Natural killer cell (primary cell): ENCODE measurements around the gene C11orf86. TPM values are rescaled to one million over a fixed set of nuclear protein-coding genes. Genes with fewer than 3 reads are reported as not detected.

ENCODE experiments used
- ATAC-seq, 3 donors: fragments of 150-1000 bp in 2 of 3; fragments of 200-7000 bp in 1 of 3; cut with Tn5 transposase; 1 replicate in 1 of 3; 2 replicates in 2 of 3; pipeline ENCODE4 v1.10.0; 2021; ENCODE audit warnings: mild to moderate bottlenecking in 2 of 3, moderate library complexity in 2 of 3
- DNase-seq, 2 donors: peaks; one replicate each; pipeline versions ENCODE4 v3.0.0 to v3.0.0-alpha.2; 2013 to 2021; ENCODE audit warnings: mixed read lengths in 1 of 2
- H3K27ac ChIP-seq: one replicate; pipeline ENCODE4 v1.5.1; 2013; ENCODE audit warnings: mild to moderate bottlenecking, low read length
- H3K27me3 ChIP-seq: one replicate; pipeline ENCODE4 v1.6.1; 2013; ENCODE audit warnings: low read length; ENCODE audit not compliant: control insufficient read depth, insufficient read depth
- H3K36me3 ChIP-seq: one replicate; pipeline ENCODE4 v1.6.1; 2013; ENCODE audit warnings: low read length; ENCODE audit not compliant: control insufficient read depth, insufficient read depth
- H3K4me1 ChIP-seq: one replicate; pipeline ENCODE4 v1.6.1; 2013; ENCODE audit warnings: low read length; ENCODE audit not compliant: control insufficient read depth, insufficient read depth
- H3K4me3 ChIP-seq: one replicate; pipeline ENCODE4 v1.5.1; 2013; ENCODE audit warnings: low read length
- H3K9me3 ChIP-seq: one replicate; pipeline ENCODE4 v1.6.1; 2013; ENCODE audit warnings: low read length; ENCODE audit not compliant: control insufficient read depth, insufficient read depth
- H3K27ac Mint-ChIP-seq, 2 donors: one replicate each; pipeline ENCODE4 v1.8.0; 2022; ENCODE audit warnings: mild to moderate bottlenecking in 2 of 2, mixed read lengths in 2 of 2, moderate library complexity in 1 of 2
- H3K27me3 Mint-ChIP-seq, 2 donors: one replicate each; pipeline ENCODE4 v1.8.0; 2022; ENCODE audit warnings: low read depth in 2 of 2, mixed read lengths in 2 of 2
- H3K36me3 Mint-ChIP-seq: one replicate; pipeline ENCODE4 v1.8.0; 2022; ENCODE audit warnings: mixed read lengths
- H3K4me1 Mint-ChIP-seq, 2 donors: one replicate each; pipeline ENCODE4 v1.8.0; 2022; ENCODE audit warnings: mixed read lengths in 2 of 2
- H3K4me3 Mint-ChIP-seq: one replicate; pipeline ENCODE4 v1.8.0; 2022; ENCODE audit warnings: mild to moderate bottlenecking, moderate library complexity, mixed read lengths
- H3K9me3 Mint-ChIP-seq, 2 donors: one replicate each; pipeline ENCODE4 v1.8.0; 2022; ENCODE audit warnings: mixed read lengths in 2 of 2
- CTCF ChIP-seq: fragments of 200-600 bp; IDR thresholded peaks from one replicate; pipeline ENCODE4 v1.8.0; 2022; ENCODE audit warnings: antibody characterized with exemption
- WGBS: methylation state at CpG from one replicate; pipeline ENCODE4 v1.1.7; 2013; ENCODE audit warnings: missing lambda C conversion rate; ENCODE audit not compliant: insufficient coverage; 5-methylcytosine and 5-hydroxymethylcytosine counted together
- intact Hi-C: fragments of 100-400 bp; cut with micrococcal nuclease; formaldehyde crosslinking; loops from one replicate; pipeline ENCODE4 v1.14.2; 2022
- total RNA-seq, 4 donors: library from RNA; stranded (reverse); fragments of 120-200 nt in 1 of 4; gene quantifications; one replicate each; pipeline versions ENCODE4 v1.2.3 to v1.2.4, GENCODE V29; 2013 to 2022

Gene C11orf86
- total RNA-seq, 3 donors from 2014 or later (not counting 1 experiment from before 2014, with no cell fraction given): not detected

GRCh38 chr11:66937193-66937733, 37.8 kb upstream of the C11orf86 start:
- no peaks in the 10 kb centered on the region for H3K27me3 ChIP-seq
- no peaks in the 10 kb centered on the region for H3K36me3 Mint-ChIP-seq
- H3K36me3 ChIP-seq: no peaks in the 10 kb centered on the region
- H3K9me3 Mint-ChIP-seq: no peaks in the 10 kb centered on the region
- no peak overlapping the region for H3K27ac Mint-ChIP-seq
- 79% methylated on average over 1 of the region's 1 CpG for WGBS
- TF ChIP-seq CTCF: no peak
- no peak overlapping the region for H3K4me3 ChIP-seq
- no peak overlapping the region for H3K4me3 Mint-ChIP-seq
- peaks cover 4 to 15% of the 10 kb centered on the region in 2 donors for H3K27me3 Mint-ChIP-seq
- H3K27ac ChIP-seq: no peak overlapping the region
- no peaks in the 10 kb centered on the region for H3K9me3 ChIP-seq
- no peak for DNase-seq
- intact Hi-C loops: no loop called here
- no peaks in the 10 kb centered on the region for H3K4me1 Mint-ChIP-seq
- no peaks in the 10 kb centered on the region for H3K4me1 ChIP-seq
- no peak for ATAC-seq

- H3K27me3 Mint-ChIP-seq: peaks cover 4 to 6% of the 10 kb centered on the region in 2 donors
Observed at GRCh38 chr11:66938582-66939135, 36.4 kb upstream of the C11orf86 start.

GRCh38 chr11:66950112-66950535, 25.0 kb upstream of the C11orf86 start:
- peaks cover 0 to 1% of the 10 kb centered on the region in 2 donors for H3K27me3 Mint-ChIP-seq

More at GRCh38 chr11:66938582-66939135, 36.4 kb upstream of the C11orf86 start:
- no peak overlapping the region for H3K4me3 Mint-ChIP-seq
- no peaks in the 10 kb centered on the region for H3K36me3 ChIP-seq
- H3K36me3 Mint-ChIP-seq: no peaks in the 10 kb centered on the region
- no peaks in the 10 kb centered on the region for H3K27me3 ChIP-seq
- H3K4me1 Mint-ChIP-seq: no peaks in the 10 kb centered on the region
- H3K9me3 ChIP-seq: no peaks in the 10 kb centered on the region
- WGBS: 88% methylated on average over 4 of the region's 5 CpGs
- no peak overlapping the region for H3K27ac Mint-ChIP-seq
- intact Hi-C loops: no loop called here
- H3K27ac ChIP-seq: no peak overlapping the region
- no peak for ATAC-seq
- no peaks in the 10 kb centered on the region for H3K4me1 ChIP-seq
- no peak for DNase-seq
- no peak overlapping the region for H3K4me3 ChIP-seq
- no peaks in the 10 kb centered on the region for H3K9me3 Mint-ChIP-seq
- TF ChIP-seq CTCF: no peak

More at GRCh38 chr11:66950112-66950535, 25.0 kb upstream of the C11orf86 start:
- no peaks in the 10 kb centered on the region for H3K4me1 Mint-ChIP-seq
- Histone ChIP-seq H3K9me3 (no peaks in the 10 kb centered on the region), H3K27ac (no peak overlapping the region), H3K27me3 (no peaks in the 10 kb centered on the region), H3K4me3 (no peak overlapping the region), H3K4me1 (no peaks in the 10 kb centered on the region), H3K36me3 (no peaks in the 10 kb centered on the region)
- no peak overlapping the region for H3K27ac Mint-ChIP-seq
- intact Hi-C loops: no loop called here
- H3K4me3 Mint-ChIP-seq: no peak overlapping the region
- no peak for DNase-seq
- H3K9me3 Mint-ChIP-seq: no peaks in the 10 kb centered on the region
- WGBS: 77% methylated on average over 6 of the region's 8 CpGs
- ATAC-seq: no peak
- no peaks in the 10 kb centered on the region for H3K36me3 Mint-ChIP-seq
- TF ChIP-seq CTCF: no peak
